HG03354 (cell line): ENCODE results near the gene IMMP2L.

Experiments used
- ATAC-seq: cut with Tn5 transposase; IDR thresholded peaks from one replicate; pipeline ENCODE4 v1.9.1; 2021; ENCODE audit warnings: mild to moderate bottlenecking; ENCODE audit not compliant: unreplicated experiment, poor library complexity, severe bottlenecking

IMMP2L gene

GRCh38 chr7:111003883-111004282 is 558.4 kb downstream of the IMMP2L start:
- no peak for ATAC-seq

GRCh38 chr7:110994028-110994967 is 568.0 kb downstream of the IMMP2L start:
- ATAC-seq = no peak

GRCh38 chr7:110988890-110989501 is 573.3 kb downstream of the IMMP2L start:
- ATAC-seq = no peak

- no peak for ATAC-seq
Measured at GRCh38 chr7:110988348-110988747, 573.9 kb downstream of the IMMP2L start.

- ATAC-seq = no peak
Measured at GRCh38 chr7:110987127-110987693, 575.1 kb downstream of the IMMP2L start.

GRCh38 chr7:110983822-110984456 is 578.4 kb downstream of the IMMP2L start:
- no peak for ATAC-seq

DNA sequence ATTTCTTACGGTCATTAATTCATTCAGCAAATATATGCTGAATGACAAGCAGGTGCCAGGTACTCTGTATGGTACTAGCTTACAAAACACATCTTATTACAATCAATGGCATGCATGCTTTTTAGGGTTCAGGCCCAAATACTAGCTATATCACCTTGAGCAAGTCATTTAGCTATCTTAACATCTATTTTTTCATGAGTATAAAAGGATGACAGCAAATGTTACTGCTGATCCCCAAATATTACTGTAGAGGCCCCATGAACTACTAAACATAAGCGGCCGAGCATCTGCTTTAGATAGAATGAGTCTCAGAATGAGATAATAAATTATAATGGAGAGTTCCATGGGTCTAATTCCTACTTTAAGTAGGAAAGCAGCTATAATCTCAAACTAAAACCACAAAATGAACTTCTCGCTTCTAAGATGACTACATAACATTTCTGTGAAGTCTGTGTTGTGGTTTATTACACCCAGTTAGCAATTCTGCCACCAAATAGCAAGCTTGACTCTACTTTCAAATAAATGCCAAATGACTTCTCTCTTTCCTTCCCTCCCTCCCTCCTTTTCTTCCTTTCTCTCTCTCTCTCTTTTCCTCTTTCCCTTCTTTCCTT is 585.1 kb downstream of the IMMP2L start:
- no peak for ATAC-seq

GRCh38 chr7:110975486-110975885 is 586.8 kb downstream of the IMMP2L start:
- ATAC-seq = no peak

- ATAC-seq = no peak
Measured at GRCh38 chr7:110974441-110974840, 587.9 kb downstream of the IMMP2L start.

GRCh38 chr7:110973196-110973990 is 588.9 kb downstream of the IMMP2L start:
- no peak for ATAC-seq

DNA sequence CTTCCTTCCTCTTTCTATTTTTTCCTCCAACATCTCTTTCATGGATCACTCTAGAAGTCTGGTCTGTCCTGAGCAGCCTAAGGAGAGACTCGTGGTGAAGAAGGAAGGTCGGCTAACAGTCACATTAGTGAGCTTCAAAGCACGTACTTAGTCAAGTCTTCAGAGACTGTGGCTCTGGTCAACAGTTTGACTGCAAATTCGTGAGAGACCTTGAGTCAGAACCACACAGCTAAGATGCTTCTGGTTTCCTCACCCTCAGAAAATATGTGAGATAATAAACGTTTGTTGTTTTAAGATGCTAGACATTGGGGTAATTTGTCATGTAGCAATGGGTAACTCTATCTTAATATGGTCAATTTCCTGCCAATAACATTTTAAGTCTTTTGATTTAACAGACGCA is 597.5 kb downstream of the IMMP2L start:
- no peak for ATAC-seq

- ATAC-seq = no peak
Measured at GRCh38 chr7:110962826-110963225, 599.5 kb downstream of the IMMP2L start.

- no peak for ATAC-seq
Measured at GRCh38 chr7:110962374-110962773, 599.9 kb downstream of the IMMP2L start.

- ATAC-seq = no peak
Measured at GRCh38 chr7:110960811-110961210, 601.5 kb downstream of the IMMP2L start.

DNA sequence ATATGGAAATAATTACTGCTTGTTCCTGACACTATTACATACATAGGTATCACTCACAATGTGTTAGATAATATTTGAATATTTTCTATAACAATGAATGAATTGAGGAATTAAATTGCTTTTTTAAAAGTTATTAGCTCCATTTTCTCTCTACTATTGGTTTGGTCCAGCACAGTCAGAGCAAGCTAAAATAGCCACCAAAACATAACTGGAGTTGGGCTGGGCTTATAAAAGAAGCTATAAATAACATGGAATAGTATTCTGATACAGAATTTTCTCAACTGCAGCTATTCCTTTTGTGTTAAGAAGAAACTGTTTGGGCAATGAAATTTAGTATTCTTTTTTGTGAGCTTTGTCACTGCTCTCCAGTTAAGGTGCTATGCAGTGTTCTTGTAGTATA is 614.0 kb downstream of the IMMP2L start:
- ATAC-seq = no peak

DNA sequence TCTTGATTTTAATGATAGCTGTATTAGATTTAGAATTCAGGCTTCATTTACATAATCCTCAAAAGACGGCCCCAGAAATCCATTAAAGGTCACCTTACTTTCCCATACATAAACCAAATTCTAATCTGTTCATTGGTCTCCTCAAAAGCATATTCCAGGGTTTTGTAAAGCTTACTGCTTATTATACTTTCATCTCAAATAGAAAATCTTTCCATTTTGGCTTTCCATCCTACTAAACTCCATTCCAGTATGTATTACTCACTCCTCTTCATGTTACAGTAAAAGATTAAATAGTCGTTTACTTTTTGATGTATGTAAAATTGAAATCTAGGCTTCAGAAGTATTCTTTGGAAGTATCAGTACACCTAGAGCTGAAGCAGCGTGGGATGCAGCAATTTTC is 614.9 kb downstream of the IMMP2L start:
- no peak for ATAC-seq

- ATAC-seq = no peak
Measured at GRCh38 chr7:110944966-110945644, 617.2 kb downstream of the IMMP2L start.

GRCh38 chr7:110944448-110944847 is 617.8 kb downstream of the IMMP2L start:
- peak; percentile 71 for ATAC-seq
